Cardiac muscle cell (in vitro differentiated cells and primary cell): ENCODE measurements around the gene GDF2. TPM values are rescaled to one million over a fixed set of nuclear protein-coding genes. Genes with fewer than 3 reads are reported as not detected.

Source experiments
- polyA plus RNA-seq: library from polyadenylated mRNA; unstranded; fragments of >200 nt; fragmentation: Nextera tagmentation; extraction: Ambion mirVana; gene quantifications from 2 replicates; pipeline ENCODE4 v1.2.1, GENCODE V29; 2016
- total RNA-seq: library from RNA; depleted of rRNA; stranded (reverse); fragments of >200 nt; gene quantifications from 2 replicates; pipeline ENCODE4 v1.2.3, GENCODE V29; 2016

Gene GDF2
- total and polyA plus RNA-seq, 2 experiments from 2014 or later: 3.5 to 4.4 TPM

Other genes starting within 250 kb of the GDF2 start
- 3.2 and 4.0 TPM in 2 replicates for gene GDF10, start 22.3 kb upstream of the GDF2 start, total RNA-seq
- gene GDF10, start 22.3 kb upstream of the GDF2 start, polyA plus RNA-seq: 3.2 and 3.8 TPM in 2 replicates
- not detected in 2 replicates for gene RBP3, start 25.9 kb downstream of the GDF2 start, total RNA-seq
- gene RBP3, start 25.9 kb downstream of the GDF2 start, polyA plus RNA-seq: not detected in 2 replicates
- 0.07 and 0.15 TPM in 2 replicates for gene ZNF488, start 61.8 kb downstream of the GDF2 start, total RNA-seq
- gene ZNF488, start 61.8 kb downstream of the GDF2 start, polyA plus RNA-seq: 0.55 and 1.2 TPM in 2 replicates
- 0.27 and 0.32 TPM in 2 replicates for gene ANXA8, start 161.7 kb downstream of the GDF2 start, total RNA-seq
- gene ANXA8, start 161.7 kb downstream of the GDF2 start, polyA plus RNA-seq: 0.87 and 0.92 TPM in 2 replicates
- gene FAM25G, start 169.2 kb downstream of the GDF2 start, total RNA-seq: not detected in 2 replicates
- gene FAM25G, start 169.2 kb downstream of the GDF2 start, polyA plus RNA-seq: not detected in 2 replicates
- 7.3 and 14.9 TPM in 2 replicates for gene AGAP9, start 201.2 kb downstream of the GDF2 start, total RNA-seq
- 4.6 and 5.3 TPM in 2 replicates for gene AGAP9, start 201.2 kb downstream of the GDF2 start, polyA plus RNA-seq